HT-29 (cell line): Measurements from ENCODE around the gene L1CAM. TPM values are rescaled to one million over a fixed set of nuclear protein-coding genes. Genes with fewer than 3 reads are reported as not detected.

Experiments
- DNase-seq: peaks from one replicate; pipeline ENCODE4 v3.0.0-alpha.2; 2015; ENCODE audit warnings: low spot score
- total RNA-seq: library from RNA; depleted of rRNA; stranded (reverse); fragments of >200 nt; shearing (Covaris generic); gene quantifications from 2 replicates; pipeline ENCODE4 v1.2.3, GENCODE V29; 2014

L1CAM gene
- total RNA-seq, 1 experiment from 2014 or later = not detected

GRCh38 chrX:153864561-153865320, 21.2 kb downstream of the L1CAM start:
- DNase-seq = no peak

- no peak for DNase-seq
Observed at GRCh38 chrX:153864101-153864500, 21.9 kb downstream of the L1CAM start.

- DNase-seq = no peak
Observed at GRCh38 chrX:153863251-153863991, 22.6 kb downstream of the L1CAM start.

DNA sequence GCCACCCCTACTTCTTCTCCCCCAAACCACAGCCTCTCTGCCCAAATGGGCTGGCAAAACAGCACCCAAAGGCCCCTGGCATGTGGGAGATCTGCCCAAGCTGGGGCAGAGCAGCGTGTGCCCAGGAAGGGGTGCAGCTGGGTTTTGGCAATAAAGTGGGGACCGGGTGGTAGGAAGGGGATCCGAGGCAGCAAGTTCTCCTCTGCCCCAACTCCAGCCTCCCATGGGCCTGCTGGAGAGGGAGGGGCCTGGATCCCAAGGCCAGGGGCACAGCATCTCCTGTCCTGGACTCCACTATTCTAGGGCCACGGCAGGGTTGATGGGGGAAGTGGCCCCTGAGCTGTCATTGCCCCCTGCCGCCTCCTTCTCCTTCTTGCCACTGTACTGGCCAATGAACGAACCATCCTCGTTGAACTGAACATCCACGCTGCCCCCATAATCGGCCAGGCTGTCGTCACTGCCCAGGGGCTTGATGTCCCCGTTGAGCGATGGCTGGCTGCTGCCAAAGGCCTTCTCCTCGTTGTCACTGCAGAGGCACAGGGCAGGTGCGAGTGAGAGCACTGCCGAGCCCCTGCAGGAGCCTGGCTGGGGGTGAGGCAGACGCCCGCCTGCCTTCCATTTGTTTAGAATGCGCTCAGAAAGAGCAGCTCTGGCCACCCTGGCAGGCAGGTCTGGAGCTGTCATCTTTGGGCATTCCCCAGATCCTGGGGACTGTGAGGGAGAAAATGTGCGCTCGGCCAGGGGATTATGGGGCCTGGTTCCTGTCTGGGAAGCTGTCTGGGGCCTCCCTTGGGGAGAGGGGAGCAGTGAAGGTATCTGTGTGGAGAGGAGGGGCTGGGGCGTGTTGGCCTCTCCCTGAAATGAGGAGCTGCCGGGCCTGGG, 23.4 kb downstream of the L1CAM start:
- DNase-seq = no peak

DNA sequence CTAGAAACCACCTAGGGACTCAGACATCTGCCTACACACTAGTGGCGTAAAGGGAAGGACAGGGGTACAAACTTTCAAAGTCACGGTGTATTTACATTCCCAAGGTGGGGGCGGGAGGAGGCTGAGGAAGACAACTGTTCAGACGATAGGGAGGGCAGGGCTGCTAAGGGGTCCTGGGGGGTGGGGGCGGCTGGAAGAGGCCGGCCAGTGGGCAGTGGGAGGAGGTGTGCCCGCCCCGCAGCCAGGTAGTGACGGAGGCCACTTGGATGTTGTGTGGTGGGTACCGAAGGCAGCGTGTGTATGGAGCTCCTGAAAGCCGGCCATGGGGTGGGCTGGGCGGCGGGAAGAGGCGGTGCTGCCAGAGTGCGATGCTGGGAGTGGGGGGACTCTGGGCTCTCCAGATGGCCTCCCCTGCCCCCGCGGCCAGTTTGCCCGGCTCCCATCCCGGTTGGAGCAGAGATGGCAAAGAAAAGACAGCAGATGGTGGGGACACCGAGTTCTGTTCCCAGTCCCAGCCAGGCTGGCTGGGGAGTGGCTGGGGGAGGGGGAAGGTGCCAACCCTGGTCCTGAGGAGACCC, 24.2 kb downstream of the L1CAM start:
- no peak for DNase-seq

DNA sequence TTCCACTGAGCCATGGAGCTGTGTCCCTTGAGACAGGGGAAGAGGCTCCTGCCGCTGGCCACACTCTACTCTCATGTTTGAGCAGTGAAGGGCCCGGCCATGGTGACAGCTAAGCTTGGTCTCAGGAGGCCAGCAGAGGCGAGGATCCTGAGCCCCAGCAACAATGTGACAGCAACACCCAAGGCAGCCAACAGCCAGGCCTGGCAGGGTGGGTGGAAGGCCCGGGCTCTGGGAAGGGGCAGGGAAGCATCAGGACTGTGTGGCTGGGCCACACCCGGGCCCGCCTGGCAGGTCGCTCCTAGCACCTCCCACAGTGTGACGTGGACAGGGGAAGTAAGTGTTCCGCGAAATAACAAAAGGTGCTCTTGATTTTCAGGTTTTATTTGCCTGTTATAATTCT, 24.8 kb downstream of the L1CAM start:
- no peak for DNase-seq

DNA sequence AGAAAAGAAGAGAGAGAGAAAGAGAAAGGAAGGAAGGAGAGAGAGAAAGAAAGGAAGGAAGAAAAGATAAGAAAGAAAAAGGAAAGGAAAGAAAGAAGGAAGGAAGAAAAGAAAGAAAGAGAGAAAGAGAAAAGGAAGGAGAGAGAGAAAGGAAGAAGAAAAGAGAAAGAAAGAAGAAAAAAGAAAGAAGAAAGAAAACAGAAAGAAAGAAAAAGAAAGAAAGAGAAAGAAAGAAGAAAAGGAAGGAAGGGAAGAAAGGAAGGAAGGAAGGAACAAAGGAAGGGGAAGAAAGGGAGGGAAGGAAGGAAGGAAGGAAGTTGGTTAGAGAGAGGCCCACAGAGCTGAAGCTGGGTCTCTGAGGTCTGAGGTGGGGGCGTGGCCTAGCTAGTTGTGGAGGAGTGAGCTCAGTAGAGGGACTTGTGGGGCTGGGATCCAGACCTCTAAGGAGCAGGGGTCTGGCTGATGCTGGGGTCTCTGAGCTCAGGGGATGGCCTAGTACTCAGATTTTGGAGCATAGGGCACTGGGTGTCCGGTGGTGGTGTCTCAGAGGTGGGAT, 28.5 kb downstream of the L1CAM start:
- no peak for DNase-seq

DNA sequence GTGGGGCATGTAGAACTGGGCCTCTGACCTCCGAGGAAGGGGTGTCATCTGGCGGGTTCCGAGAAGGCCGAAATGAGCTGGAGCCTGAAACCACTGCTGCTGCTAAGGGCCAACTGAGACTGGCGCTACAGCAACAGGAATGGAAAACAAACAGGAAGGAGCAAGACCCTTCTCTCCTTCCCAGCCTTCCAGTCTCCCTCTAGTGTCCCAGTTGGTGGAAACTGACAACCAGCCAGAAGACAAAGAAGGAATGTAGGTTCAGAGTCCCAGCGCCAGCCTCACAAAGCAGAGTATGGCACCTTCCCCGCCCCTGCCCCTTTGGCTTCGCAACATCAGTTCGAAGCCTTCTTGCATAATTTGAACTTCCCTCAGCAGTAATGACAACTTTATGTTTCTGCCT, 31.3 kb downstream of the L1CAM start:
- no peak for DNase-seq

DNA sequence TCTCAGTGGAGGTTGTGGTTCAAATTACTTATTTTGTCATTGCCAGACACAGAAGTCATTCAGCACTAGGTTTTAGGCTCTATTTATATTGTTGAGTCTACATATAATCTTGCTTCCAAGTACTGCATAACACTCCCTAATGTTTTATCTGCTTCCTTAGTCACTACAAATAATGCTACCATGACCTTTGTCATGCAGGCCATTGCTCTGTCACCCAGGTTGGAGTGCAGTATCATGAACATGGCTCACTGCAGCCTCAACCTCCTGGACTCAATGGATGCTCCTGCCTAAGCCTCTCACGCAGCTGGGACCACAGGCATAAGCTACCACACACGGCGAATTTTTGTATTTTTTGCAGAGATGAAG, 32.1 kb downstream of the L1CAM start:
- DNase-seq = no peak

DNA sequence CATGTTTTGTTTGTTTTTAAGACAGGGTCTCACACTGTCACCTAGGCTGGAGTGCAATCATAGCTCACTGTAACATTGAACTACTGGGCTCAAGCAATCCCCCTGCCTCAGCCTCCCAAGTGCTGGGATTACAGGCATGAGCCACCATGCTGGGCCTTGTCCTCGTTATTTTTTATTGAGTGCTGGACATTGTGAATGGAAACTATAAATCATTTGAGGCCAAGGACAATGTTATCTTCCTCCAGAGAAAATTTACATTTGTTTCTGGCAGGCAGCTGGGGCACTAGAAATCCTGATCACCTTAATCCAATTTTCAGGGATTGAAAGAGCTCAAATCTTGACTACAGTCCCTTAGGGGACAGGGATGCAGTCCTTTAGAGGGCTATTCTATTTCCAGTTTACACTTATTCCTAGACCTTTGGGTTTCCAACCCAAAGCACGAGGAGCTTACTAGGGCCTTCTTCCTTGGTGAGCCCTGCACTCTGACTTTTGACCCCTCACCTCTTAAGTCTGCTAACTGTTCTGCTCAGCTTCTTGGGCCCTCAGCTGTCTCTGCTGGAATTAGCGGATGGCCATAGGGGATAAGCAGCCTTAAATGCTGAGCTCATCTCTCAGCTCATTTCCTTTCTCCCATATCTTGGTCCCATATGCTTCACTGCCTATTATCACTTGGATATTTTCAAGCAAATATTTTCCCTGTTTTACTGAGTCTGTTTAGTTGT, 32.6 kb downstream of the L1CAM start:
- no peak for DNase-seq

GRCh38 chrX:153851981-153852380, 34.0 kb downstream of the L1CAM start:
- no peak for DNase-seq

- no peak for DNase-seq
Observed at GRCh38 chrX:153848325-153848724, 37.6 kb downstream of the L1CAM start.

DNA sequence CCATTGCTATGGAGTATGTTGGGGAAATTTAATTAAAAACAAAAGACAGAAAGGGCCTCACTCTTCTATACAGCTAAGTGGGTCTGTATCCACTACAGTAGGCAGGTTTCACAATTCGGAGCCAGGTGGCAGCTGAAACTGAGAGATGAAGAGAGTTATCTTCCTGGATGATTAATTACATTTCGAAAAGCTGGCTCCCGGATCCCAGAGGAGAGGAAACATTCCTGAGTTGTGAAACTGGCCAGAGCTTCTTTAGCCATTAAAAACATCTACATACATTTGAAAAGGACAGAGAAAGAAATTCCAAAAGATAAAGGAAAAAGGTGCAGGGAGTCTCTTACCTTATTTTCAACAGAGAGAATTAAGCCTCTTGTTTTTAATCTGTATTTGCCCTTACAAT, 40.1 kb downstream of the L1CAM start:
- no peak for DNase-seq

- no peak for DNase-seq
Observed at GRCh38 chrX:153845195-153845594, 40.8 kb downstream of the L1CAM start.

GRCh38 chrX:153844509-153845082, 41.4 kb downstream of the L1CAM start:
- DNase-seq = no peak

DNA sequence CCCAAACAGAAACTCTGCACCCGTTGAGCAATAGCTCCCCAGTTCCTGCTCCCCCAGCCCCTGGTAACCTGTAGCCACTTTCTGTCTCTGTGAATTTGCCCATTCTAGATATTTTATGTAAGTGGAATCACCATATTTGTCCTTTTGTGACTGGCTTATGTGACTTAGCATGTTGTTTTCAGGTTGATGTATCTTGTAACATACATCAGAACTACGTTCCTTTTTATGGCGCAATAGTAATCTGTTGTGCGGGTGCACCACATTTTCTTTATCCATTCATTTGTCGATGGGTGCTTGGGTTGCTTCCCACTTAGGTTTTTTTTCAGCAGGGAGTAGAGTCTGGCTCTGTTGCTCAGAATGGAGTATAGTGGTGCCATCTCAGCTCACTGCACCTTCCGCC, 49.1 kb downstream of the L1CAM start:
- no peak for DNase-seq

GRCh38 chrX:153832728-153833127, 53.2 kb downstream of the L1CAM start:
- no peak for DNase-seq

DNA sequence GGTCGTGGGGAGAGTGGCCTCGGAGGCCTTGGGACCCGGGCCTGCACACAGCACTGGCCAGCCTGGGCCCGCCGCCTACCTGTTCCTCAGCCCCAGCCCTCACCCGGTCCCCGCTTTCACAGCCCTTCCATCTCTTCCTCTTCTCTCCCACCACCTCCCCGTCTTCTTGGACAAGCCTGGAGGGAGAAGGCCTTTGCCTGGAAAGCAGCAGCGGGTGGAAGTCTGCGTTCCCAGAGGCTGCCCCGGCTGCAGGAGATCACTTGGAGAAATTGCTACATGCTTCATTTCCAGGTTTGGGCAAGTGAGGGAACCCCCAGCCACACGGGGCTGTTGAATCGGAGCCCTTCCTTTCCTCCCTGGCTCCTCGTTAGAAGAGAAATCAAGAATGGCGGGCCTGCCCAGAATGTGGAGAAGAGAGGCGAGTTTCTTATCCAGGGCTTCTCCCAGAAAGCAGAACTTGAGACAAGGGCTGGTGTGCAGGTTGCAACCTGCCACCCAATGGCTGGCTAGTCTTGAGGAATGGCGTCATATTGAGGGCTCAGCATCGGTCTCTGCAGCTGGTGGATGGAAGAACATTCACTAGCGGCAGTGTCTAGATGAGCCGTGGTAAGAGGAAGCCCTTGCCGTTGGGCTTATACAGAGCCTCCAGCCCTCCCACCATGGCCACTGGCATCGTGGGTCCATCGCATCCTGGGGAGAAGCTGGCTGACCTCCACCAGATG, 54.4 kb downstream of the L1CAM start:
- DNase-seq = no peak

- no peak for DNase-seq
Observed at GRCh38 chrX:153830640-153831428, 55.1 kb downstream of the L1CAM start.
